Kidney (tissue), 14 donors: ENCODE results near the gene SCAMP5. TPM values are rescaled to one million over a fixed set of nuclear protein-coding genes. Genes with fewer than 3 reads are reported as not detected.

ENCODE experiments used
- DNase-seq, 5 donors: peaks; one replicate each; pipeline ENCODE4 v3.0.0-alpha.2; 2013 to 2020
- FAIRE-seq: peaks from 2 replicates; lab custom pipeline; 2012; peaks lifted over from hg19 to GRCh38; lab: Jason Lieb, UNC
- H3K27ac ChIP-seq, 2 donors: one replicate each; pipeline ENCODE4 v1.7.0; 2013; ENCODE audit warnings: low read depth in 2 of 2, low read length in 2 of 2, inconsistent platforms in 1 of 2
- H3K27me3 ChIP-seq: one replicate; pipeline ENCODE4 v1.7.1; 2013; ENCODE audit warnings: low read length, inconsistent platforms; ENCODE audit not compliant: control insufficient read depth, insufficient read depth
- H3K36me3 ChIP-seq, 3 donors: one replicate each; pipeline versions ENCODE4 v1.7.0 to v1.7.1; 2013; ENCODE audit warnings: low read length in 3 of 3, control low read depth in 1 of 3, inconsistent platforms in 1 of 3; ENCODE audit not compliant: insufficient read depth in 3 of 3, control insufficient read depth in 2 of 3
- H3K4me1 ChIP-seq, 3 donors: one replicate each; pipeline versions ENCODE4 v1.7.0 to v1.7.1; 2013; ENCODE audit warnings: low read length in 3 of 3, inconsistent platforms in 1 of 3, low read depth in 1 of 3; ENCODE audit not compliant: control insufficient read depth in 2 of 3, insufficient read depth in 2 of 3
- H3K4me3 ChIP-seq, 3 donors: one replicate each; pipeline versions ENCODE4 v1.7.0 to v1.8.1; 2013; ENCODE audit warnings: low read length in 3 of 3, control low read depth in 1 of 3, inconsistent platforms in 1 of 3
- H3K9ac ChIP-seq, 3 donors: one replicate each; pipeline versions ENCODE4 v1.7.0 to v1.7.1; 2013; ENCODE audit warnings: low read length in 3 of 3, control low read depth in 1 of 3, inconsistent platforms in 1 of 3
- H3K9me3 ChIP-seq, 3 donors: one replicate each; pipeline versions ENCODE4 v1.7.0 to v1.7.1; 2013; ENCODE audit warnings: low read length in 3 of 3, control low read depth in 1 of 3, inconsistent platforms in 1 of 3; ENCODE audit not compliant: control insufficient read depth in 2 of 3, insufficient read depth in 1 of 3
- intact Hi-C: fragments of 100-400 bp; cut with DNase I; formaldehyde crosslinking; loops from one replicate; pipeline ENCODE4 v1.11.1; 2022
- polyA plus RNA-seq: library from polyadenylated mRNA; stranded (reverse); fragments of 350-450 nt; fragmentation: Illumina TruSeq; extraction: RNeasy Lipid Tissue Mini Kit (QIAGEN cat#74804); gene quantifications from one replicate; pipeline ENCODE4 v1.2.3, GENCODE V29; 2014; ENCODE audit warnings: low read depth, low replicate concordance; ENCODE audit not compliant: insufficient read depth
- total RNA-seq: library from RNA; stranded (reverse); fragmentation: NEBNext Ultra II Directional; extraction: Animal tissue kit (Norgen Biotek cat#: 25700); gene quantifications from one replicate; pipeline ENCODE4 v1.2.1, GENCODE V29; 2021
- TF ChIP-seq, protein P1 (sequence below): IDR thresholded peaks from 3 replicates; pipeline ENCODE4 v1.5.1; 2012; ENCODE audit warnings: mild to moderate bottlenecking, moderate library complexity, borderline replicate concordance; ENCODE audit not compliant: insufficient read depth; ENCODE audit errors: extremely low read depth
- donor health status: control.
- donor health status: control.
- donor health status: control.
- donor health status: control.
- donor health status: control.
- donor health status: DM: yes; HTN: yes; CAD: no.
- donor health status: Normal renal cell carcinoma (clear cell type).

SCAMP5 gene
- total and polyA plus RNA-seq, 2 donors from 2014 or later: 13.4 to 29.5 TPM

- peaks cover 0 to 1% (median 0%) of the 10 kb centered on the region in 3 donors for H3K36me3 ChIP-seq
- H3K27me3 ChIP-seq: no peaks in the 10 kb centered on the region
- H3K9me3 ChIP-seq: no peaks in the 10 kb centered on the region
- FAIRE-seq (no peak), DNase-seq (no peak)
- intact Hi-C loops: no loop called here
- H3K4me1 ChIP-seq: peaks cover 0 to 13% (median 5%) of the 10 kb centered on the region in 3 donors
- TF ChIP-seq, protein P1, sequence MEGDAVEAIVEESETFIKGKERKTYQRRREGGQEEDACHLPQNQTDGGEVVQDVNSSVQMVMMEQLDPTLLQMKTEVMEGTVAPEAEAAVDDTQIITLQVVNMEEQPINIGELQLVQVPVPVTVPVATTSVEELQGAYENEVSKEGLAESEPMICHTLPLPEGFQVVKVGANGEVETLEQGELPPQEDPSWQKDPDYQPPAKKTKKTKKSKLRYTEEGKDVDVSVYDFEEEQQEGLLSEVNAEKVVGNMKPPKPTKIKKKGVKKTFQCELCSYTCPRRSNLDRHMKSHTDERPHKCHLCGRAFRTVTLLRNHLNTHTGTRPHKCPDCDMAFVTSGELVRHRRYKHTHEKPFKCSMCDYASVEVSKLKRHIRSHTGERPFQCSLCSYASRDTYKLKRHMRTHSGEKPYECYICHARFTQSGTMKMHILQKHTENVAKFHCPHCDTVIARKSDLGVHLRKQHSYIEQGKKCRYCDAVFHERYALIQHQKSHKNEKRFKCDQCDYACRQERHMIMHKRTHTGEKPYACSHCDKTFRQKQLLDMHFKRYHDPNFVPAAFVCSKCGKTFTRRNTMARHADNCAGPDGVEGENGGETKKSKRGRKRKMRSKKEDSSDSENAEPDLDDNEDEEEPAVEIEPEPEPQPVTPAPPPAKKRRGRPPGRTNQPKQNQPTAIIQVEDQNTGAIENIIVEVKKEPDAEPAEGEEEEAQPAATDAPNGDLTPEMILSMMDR: no peak
- no peak overlapping the region for H3K4me3 ChIP-seq
- no peak overlapping the region for H3K9ac ChIP-seq
- no peak overlapping the region for H3K27ac ChIP-seq
These were observed 27.4 kb downstream of the SCAMP5 start for GRCh38 chr15:75022783-75023180.

DNA sequence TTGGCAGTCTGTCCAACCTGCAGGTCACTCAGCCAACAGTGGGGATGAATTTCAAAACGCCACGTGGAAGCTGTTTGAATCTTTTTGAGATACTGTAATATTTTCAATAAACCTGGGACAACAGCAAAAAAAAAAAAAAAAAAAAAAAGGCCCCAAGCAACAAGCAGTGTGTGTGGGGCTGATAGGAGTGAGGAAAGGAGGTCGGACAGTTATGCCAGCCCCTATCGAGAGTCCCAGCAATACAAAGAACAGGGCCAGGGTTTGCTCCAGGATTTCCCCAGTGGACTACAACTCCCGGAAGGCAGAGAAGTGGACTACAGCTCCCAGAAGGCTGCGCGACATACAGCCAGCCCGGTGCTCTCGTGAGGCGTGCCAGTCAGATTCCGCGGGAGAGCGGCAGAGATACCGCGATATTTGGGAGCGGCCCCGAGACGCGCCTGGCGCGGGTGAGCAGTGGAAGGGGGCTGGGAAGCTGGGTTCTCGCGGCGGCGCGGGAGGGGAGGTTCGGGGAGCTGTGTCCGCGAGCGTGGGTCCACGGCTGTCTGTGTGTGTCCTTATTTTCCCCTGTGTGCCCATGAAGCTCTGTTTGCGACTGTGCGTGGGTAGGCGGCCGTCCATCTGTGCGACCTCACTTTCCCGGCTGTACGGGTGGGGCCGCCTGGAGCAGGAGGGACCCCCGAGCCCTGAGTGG lies 28.0 kb downstream of the SCAMP5 start, which contains the start of gene PPCDC:
PPCDC (plus strand) TSS at position 410 of the 691 bp plus-strand sequence. CDS start 4,729 bp downstream, outside the sequence.
- no peaks in the 10 kb centered on the region for H3K27me3 ChIP-seq
- peaks cover 0 to 13% (median 5%) of the 10 kb centered on the region in 3 donors for H3K4me1 ChIP-seq
- H3K4me3 ChIP-seq: peak within 1 kb of the TSS; percentile 90 to 98 (median 96)
- no peaks in the 10 kb centered on the region for H3K9me3 ChIP-seq
- no peaks in the 10 kb centered on the region for H3K36me3 ChIP-seq
- FAIRE-seq (peak; percentile 83), DNase-seq (peak; percentile 97 to 99 (median 98))
- intact Hi-C loops: no loop called here
- peak within 1 kb of the TSS; percentile 94 to 98 (median 96) for H3K9ac ChIP-seq
- TF ChIP-seq, protein P1: peak; percentile 7
- peak within 1 kb of the TSS; percentile 84 to 89 for H3K27ac ChIP-seq

DNA sequence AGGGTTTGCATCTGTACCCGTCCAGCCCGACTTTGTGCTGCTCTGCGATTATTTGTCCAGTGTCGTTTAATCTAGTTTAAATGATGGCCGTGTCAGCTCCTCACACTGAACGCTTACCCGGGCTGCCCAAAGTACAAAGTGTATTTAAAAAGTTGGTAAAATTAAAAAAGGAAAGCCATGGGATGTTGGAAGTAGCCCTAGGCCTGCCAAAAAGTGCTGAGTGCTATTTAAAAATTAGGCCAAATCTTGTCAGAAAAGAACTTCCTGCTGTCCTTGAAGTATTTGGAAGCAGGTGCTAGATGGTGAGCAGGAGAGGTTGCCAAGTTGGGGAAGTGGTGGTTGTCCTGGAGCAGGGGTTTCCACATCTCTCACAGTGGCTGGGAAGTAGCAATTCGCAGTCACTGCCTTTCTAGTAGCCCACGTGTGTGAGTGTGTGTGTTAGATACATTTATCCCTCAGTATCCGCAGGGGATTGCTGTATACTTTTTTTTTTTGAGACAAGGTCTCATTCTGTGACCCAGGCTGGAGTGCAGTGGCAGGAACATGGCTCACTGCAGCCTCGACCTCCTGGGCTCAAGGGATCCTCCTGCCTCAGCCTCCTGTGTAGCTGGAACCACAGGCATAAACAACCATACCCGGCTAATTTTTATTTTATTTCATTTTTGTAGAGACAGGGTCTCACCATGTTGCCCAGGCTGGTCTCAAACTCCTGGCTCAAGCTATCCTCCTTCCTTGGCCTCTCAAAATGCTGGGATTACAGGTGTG lies 28.7 kb downstream of the SCAMP5 start:
- no peaks in the 10 kb centered on the region for H3K27me3 ChIP-seq
- FAIRE-seq (no peak), DNase-seq (peak in 2 of 5 donors; percentile 15 to 31)
- TF ChIP-seq, protein P1: no peak
- H3K27ac ChIP-seq: peak overlapping the region; percentile 84 to 89
- H3K4me3 ChIP-seq: peak overlapping the region; percentile 90 to 98 (median 96)
- peaks cover 0 to 14% (median 5%) of the 10 kb centered on the region in 3 donors for H3K4me1 ChIP-seq
- H3K9ac ChIP-seq: peak overlapping the region; percentile 94 to 98 (median 96)
- H3K9me3 ChIP-seq: no peaks in the 10 kb centered on the region
- intact Hi-C loops: no loop called here
- no peaks in the 10 kb centered on the region for H3K36me3 ChIP-seq
